ENCODE measurements around the gene KRT10.
A peak's percentile ranks its signal among the peaks of the same experiment; 100 is the strongest.

Gene KRT10

DNA sequence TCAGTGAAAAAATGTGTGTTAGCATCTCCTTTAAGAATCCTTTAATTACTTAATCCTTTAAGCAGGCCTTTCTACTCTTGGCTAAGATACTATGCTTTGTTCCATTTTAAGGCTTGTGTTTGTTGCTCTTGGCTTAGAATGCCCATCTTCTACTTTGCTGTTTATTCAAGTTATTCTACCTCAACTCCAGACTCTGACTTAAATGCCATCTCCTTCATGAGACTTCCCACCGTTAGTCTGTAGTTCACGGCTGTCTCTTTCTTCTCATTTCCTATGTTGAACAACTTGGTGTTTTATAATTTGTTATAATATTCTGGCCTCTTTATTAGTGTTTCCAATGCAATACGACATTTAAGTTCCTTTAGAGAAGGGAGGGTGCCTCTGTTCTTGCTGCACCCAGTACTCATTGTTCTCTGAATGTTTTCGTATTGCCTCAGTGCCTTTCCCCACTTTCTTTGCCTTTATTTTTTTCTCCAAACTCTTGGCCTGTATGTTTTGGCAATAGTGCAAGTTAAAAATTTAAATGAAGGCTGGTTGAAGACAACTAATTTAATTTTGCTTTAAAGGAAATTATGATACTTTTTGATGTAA lies 6.1 kb upstream of the KRT10 start:
- no peaks in the 10 kb centered on the region; the same call in 1 of the 2 replicates for H3K4me1 ChIP-seq (ENCODE audit: insufficient read depth, low read length)
- TF ChIP-seq, protein P1, sequence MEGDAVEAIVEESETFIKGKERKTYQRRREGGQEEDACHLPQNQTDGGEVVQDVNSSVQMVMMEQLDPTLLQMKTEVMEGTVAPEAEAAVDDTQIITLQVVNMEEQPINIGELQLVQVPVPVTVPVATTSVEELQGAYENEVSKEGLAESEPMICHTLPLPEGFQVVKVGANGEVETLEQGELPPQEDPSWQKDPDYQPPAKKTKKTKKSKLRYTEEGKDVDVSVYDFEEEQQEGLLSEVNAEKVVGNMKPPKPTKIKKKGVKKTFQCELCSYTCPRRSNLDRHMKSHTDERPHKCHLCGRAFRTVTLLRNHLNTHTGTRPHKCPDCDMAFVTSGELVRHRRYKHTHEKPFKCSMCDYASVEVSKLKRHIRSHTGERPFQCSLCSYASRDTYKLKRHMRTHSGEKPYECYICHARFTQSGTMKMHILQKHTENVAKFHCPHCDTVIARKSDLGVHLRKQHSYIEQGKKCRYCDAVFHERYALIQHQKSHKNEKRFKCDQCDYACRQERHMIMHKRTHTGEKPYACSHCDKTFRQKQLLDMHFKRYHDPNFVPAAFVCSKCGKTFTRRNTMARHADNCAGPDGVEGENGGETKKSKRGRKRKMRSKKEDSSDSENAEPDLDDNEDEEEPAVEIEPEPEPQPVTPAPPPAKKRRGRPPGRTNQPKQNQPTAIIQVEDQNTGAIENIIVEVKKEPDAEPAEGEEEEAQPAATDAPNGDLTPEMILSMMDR (IDR thresholded peaks at IDR 0.05; ENCODE audit: borderline replicate concordance, extremely low read depth, low read length, poor library complexity, severe bottlenecking) = no peak
- no peak for TF ChIP-seq EZH2 (IDR thresholded peaks at IDR 0.05; ENCODE audit: borderline replicate concordance, low read depth, low read length, severe bottlenecking)
- no peaks in the 10 kb centered on the region for H3K9me3 ChIP-seq (ENCODE audit: insufficient read depth, low read length, severe bottlenecking)
- H3K27ac ChIP-seq (ENCODE audit: low read length) = no peak overlapping the region
- no peaks in the 10 kb centered on the region for H3K36me3 ChIP-seq (ENCODE audit: insufficient read depth, low read length)
- no peak overlapping the region for H3K4me3 ChIP-seq (ENCODE audit: low read depth in 1 of 2, low read length in 2 of 2)
- no peaks in the 10 kb centered on the region for H3K27me3 ChIP-seq (ENCODE audit: insufficient read depth, low read length, poor library complexity)
- no peaks in the 10 kb centered on the region for H4K20me1 ChIP-seq (ENCODE audit: insufficient read depth, low read length)
- ATAC-seq (ENCODE audit: insufficient read depth, low read depth) (no peak), DNase-seq (no peak)
- H3K4me2 ChIP-seq (ENCODE audit: insufficient read depth, low read length) = no peak overlapping the region
- H3K79me2 ChIP-seq (ENCODE audit: insufficient read depth, low read length) = 0 out of 2 replicates have a peak, but pooled peaks cover 2% of the 10 kb centered on the region
- no peak overlapping the region for H2AFZ ChIP-seq (ENCODE audit: low read depth, low read length)
- H3K9ac ChIP-seq (ENCODE audit: low read depth, low read length) = no peak overlapping the region

DNA sequence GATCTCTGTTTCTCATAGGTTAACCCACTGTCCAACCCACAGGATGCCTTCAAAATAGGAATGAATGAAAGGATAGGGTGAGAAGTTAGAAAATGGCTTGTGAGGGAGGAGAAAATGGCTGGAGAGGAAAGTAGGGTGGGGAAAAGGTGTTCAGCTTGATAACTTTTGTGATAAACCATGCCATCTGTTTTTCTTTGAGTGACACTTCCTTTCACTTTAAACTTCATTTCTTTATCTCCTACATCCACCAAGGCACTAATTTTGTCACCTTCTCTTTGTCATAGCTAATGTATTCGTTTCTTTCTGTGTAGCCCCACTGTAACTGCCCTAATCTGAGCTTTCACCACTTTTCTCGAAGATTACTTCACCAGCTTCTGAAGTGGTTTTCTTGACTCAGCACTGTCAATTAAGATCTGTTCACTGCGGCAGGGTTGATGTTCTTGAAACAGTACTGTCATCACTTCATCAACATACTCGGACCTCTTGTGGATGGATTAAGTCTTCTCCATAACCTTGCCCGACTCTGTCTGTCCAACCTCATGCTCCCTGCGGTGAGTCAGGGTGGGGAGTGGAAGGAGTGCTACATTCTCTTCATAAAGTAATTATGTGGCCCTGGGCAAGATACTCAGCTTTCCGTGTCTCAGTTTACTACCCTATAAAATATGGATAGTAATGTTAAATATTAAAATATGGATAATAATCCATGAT lies 5.5 kb upstream of the KRT10 start:
- no peak overlapping the region for H2AFZ ChIP-seq (ENCODE audit: low read depth, low read length)
- no peaks in the 10 kb centered on the region for H3K27me3 ChIP-seq (ENCODE audit: insufficient read depth, low read length, poor library complexity)
- peak; percentile 33; the same call in 2 of the 3 replicates for ATAC-seq (ENCODE audit: insufficient read depth, low read depth)
- H3K4me2 ChIP-seq (ENCODE audit: insufficient read depth, low read length) = no peak overlapping the region
- no peak for TF ChIP-seq EZH2 (IDR thresholded peaks at IDR 0.05; ENCODE audit: borderline replicate concordance, low read depth, low read length, severe bottlenecking)
- TF ChIP-seq, protein P1 (IDR thresholded peaks at IDR 0.05; ENCODE audit: borderline replicate concordance, extremely low read depth, low read length, poor library complexity, severe bottlenecking) = no peak
- 0 out of 2 replicates have a peak, but pooled peaks cover 2% of the 10 kb centered on the region for H3K79me2 ChIP-seq (ENCODE audit: insufficient read depth, low read length)
- no peaks in the 10 kb centered on the region for H4K20me1 ChIP-seq (ENCODE audit: insufficient read depth, low read length)
- DNase-seq = no peak
- no peak overlapping the region for H3K4me3 ChIP-seq (ENCODE audit: low read depth in 1 of 2, low read length in 2 of 2)
- no peak overlapping the region for H3K27ac ChIP-seq (ENCODE audit: low read length)
- no peaks in the 10 kb centered on the region; the same call in 1 of the 2 replicates for H3K4me1 ChIP-seq (ENCODE audit: insufficient read depth, low read length)
- H3K9ac ChIP-seq (ENCODE audit: low read depth, low read length) = no peak overlapping the region
- no peaks in the 10 kb centered on the region for H3K36me3 ChIP-seq (ENCODE audit: insufficient read depth, low read length)
- H3K9me3 ChIP-seq (ENCODE audit: insufficient read depth, low read length, severe bottlenecking) = no peaks in the 10 kb centered on the region

DNA sequence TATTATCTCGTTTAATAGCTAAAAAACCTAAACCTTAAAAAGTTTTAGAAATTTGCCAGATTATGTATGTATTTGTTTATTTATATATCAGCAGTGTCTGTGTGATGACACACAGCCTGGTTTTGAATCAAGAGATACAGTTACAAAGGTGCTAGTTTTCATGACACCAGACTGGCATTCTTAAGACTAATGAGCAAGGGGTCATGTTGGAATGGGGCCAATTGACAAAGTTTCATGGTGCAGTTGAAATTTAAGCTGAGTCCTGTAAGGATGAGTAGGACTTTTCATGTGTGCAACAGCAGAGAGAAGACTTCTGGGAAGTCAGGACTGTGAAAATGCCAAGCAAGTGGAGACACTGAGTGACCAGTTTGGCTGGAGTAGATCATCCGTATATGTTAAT lies 3.2 kb upstream of the KRT10 start:
- TF ChIP-seq, protein P1 (IDR thresholded peaks at IDR 0.05; ENCODE audit: borderline replicate concordance, extremely low read depth, low read length, poor library complexity, severe bottlenecking) = no peak
- no peak for TF ChIP-seq EZH2 (IDR thresholded peaks at IDR 0.05; ENCODE audit: borderline replicate concordance, low read depth, low read length, severe bottlenecking)
- Histone ChIP-seq H4K20me1 (ENCODE audit: insufficient read depth, low read length) (no peaks in the 10 kb centered on the region), H3K4me3 (ENCODE audit: low read depth in 1 of 2, low read length in 2 of 2) (no peak overlapping the region), H2AFZ (ENCODE audit: low read depth, low read length) (no peak overlapping the region), H3K9ac (ENCODE audit: low read depth, low read length) (no peak overlapping the region), H3K36me3 (ENCODE audit: insufficient read depth, low read length) (no peaks in the 10 kb centered on the region), H3K4me1 (ENCODE audit: insufficient read depth, low read length) (no peaks in the 10 kb centered on the region; the same call in 1 of the 2 replicates), H3K9me3 (ENCODE audit: insufficient read depth, low read length, severe bottlenecking) (no peaks in the 10 kb centered on the region), H3K4me2 (ENCODE audit: insufficient read depth, low read length) (no peak overlapping the region), H3K27me3 (ENCODE audit: insufficient read depth, low read length, poor library complexity) (no peaks in the 10 kb centered on the region), H3K27ac (ENCODE audit: low read length) (no peak overlapping the region), H3K79me2 (ENCODE audit: insufficient read depth, low read length) (0 out of 2 replicates have a peak, but pooled peaks cover 2% of the 10 kb centered on the region)
- ATAC-seq (ENCODE audit: insufficient read depth, low read depth) (no peak), DNase-seq (no peak)

Measured in DND-41 (cell line).